HepG2 (cell line): Measurements from ENCODE around the gene DOCK3. TPM values are rescaled to one million over a fixed set of nuclear protein-coding genes. Genes with fewer than 3 reads are reported as not detected.

ENCODE experiments used
- ATAC-seq: fragments of 200-7000 bp; cut with Tn5 transposase; 3 replicates; pipeline ENCODE4 v1.9.1; 2020; ENCODE audit warnings: mild to moderate bottlenecking, moderate library complexity
- BruUV-seq: library from RNA; stranded (reverse); fragments of 400-500 nt; replicated peaks from 2 replicates; lab custom pipeline; 2021; lab: Mats Ljungman, UMichigan
- CTCF ChIA-PET: fragments of 300-600 bp; formaldehyde crosslinking; extraction: SDS; loops from one replicate; lab custom pipeline; 2021; ENCODE audit warnings: low total read pairs, inconsistent platforms, low intra/inter-chr PET ratio; lab: Yijun Ruan, JAX
- POLR2A ChIA-PET: fragments of 350-600 bp; sonication (Branson Sonifier 250); formaldehyde crosslinking; loops from one replicate; lab custom pipeline; 2020; ENCODE audit warnings: antibody characterized with exemption, inconsistent platforms; lab: Yijun Ruan, JAX
- DNase-seq: peaks from one replicate; pipeline ENCODE4 v3.0.0-alpha.2; 2015; ENCODE audit warnings: low spot score
- FAIRE-seq: peaks from 3 replicates; lab custom pipeline; 2011; peaks lifted over from hg19 to GRCh38; lab: Jason Lieb, UNC
- H2AFZ ChIP-seq: one replicate; pipeline ENCODE4 v1.6.1; 2011; ENCODE audit warnings: low read length, inconsistent platforms
- H3K27ac ChIP-seq: fragments of 300-600 bp; 3 replicates; pipeline ENCODE4 v1.8.0; 2011; ENCODE audit warnings: mixed run types, mild to moderate bottlenecking, mixed read lengths, low read length, inconsistent platforms; ENCODE audit not compliant: insufficient read depth; ENCODE audit errors: extremely low read length
- H3K27me3 ChIP-seq, 2 experiments: fragments of 200-600 bp in 1 of 2; 2 replicates in 1 of 2; 3 replicates in 1 of 2; pipeline versions ENCODE4 v1.6.0 to v1.8.0; 2011; ENCODE audit warnings: low read length in 2 of 2, mild to moderate bottlenecking in 2 of 2, moderate library complexity in 2 of 2, inconsistent platforms in 1 of 2; ENCODE audit not compliant: insufficient read depth in 2 of 2, control insufficient read depth in 1 of 2
- H3K36me3 ChIP-seq, 2 experiments: fragments of 200-600 bp in 1 of 2; replicated peaks in 1 of 2; 2 replicates in 1 of 2; 3 replicates in 1 of 2; pipeline versions ENCODE4 v1.5.1 to v1.8.0; 2011; ENCODE audit warnings: low read length in 2 of 2, inconsistent platforms in 1 of 2; ENCODE audit not compliant: insufficient read depth in 2 of 2, control insufficient read depth in 1 of 2
- H3K4me1 ChIP-seq: 2 replicates; pipeline ENCODE4 v1.5.1; 2012; ENCODE audit warnings: low read length, inconsistent platforms; ENCODE audit not compliant: insufficient read depth
- H3K4me2 ChIP-seq: 2 replicates; pipeline ENCODE4 v1.6.0; 2011; ENCODE audit warnings: low read depth, low read length, inconsistent platforms
- H3K4me3 ChIP-seq, 3 experiments: fragments of 200-600 bp in 1 of 3; sonication (generic), shearing (Covaris generic) in 1 of 3; replicated peaks in 1 of 3; 2 replicates each; pipeline ENCODE4 v1.5.1; 2011 to 2016; ENCODE audit warnings: low read length in 3 of 3, inconsistent platforms in 2 of 3, low read depth in 2 of 3, mild to moderate bottlenecking in 2 of 3, control low read depth in 1 of 3, mixed read lengths in 1 of 3; ENCODE audit not compliant: insufficient read depth in 1 of 3
- H3K79me2 ChIP-seq: one replicate; pipeline ENCODE4 v1.6.1; 2011; ENCODE audit warnings: low read length, inconsistent platforms; ENCODE audit not compliant: insufficient read depth
- H3K9ac ChIP-seq: 2 replicates; pipeline ENCODE4 v1.6.0; 2011; ENCODE audit warnings: mild to moderate bottlenecking, low read depth, low read length, inconsistent platforms; ENCODE audit not compliant: insufficient read depth
- H3K9me3 ChIP-seq: 2 replicates; pipeline ENCODE4 v1.5.1; 2012; ENCODE audit warnings: mild to moderate bottlenecking, low read length
- H4K20me1 ChIP-seq: 2 replicates; pipeline ENCODE4 v1.6.0; 2011; ENCODE audit warnings: inconsistent platforms, mild to moderate bottlenecking, low read length, moderate library complexity; ENCODE audit not compliant: insufficient read depth
- FIP1L1 ChIP-seq: fragments of 200-400 bp; formaldehyde crosslinking; IDR thresholded peaks from 2 replicates; pipeline ENCODE4 v1.6.1; 2018; ENCODE audit warnings: low read depth, mild to moderate bottlenecking, low read length, moderate library complexity, borderline replicate concordance; ENCODE audit not compliant: insufficient read depth
- GATAD1 ChIP-seq: IDR thresholded peaks from 2 replicates; pipeline ENCODE4 v1.6.1; 2016; ENCODE audit warnings: missing genetic modification reagents, missing compliant biosample characterization
- HCFC1 ChIP-seq: fragments of 150-350 bp; IDR thresholded peaks from 2 replicates; pipeline ENCODE4 v1.6.1; 2014; ENCODE audit warnings: low read depth, low read length
- HOXA7 ChIP-seq: sonication (generic); formaldehyde crosslinking; IDR thresholded peaks from 2 replicates; pipeline ENCODE4 v1.8.1; 2022; ENCODE audit warnings: mild to moderate bottlenecking, missing genetic modification reagents, moderate library complexity
- JDP2 ChIP-seq: sonication (generic); formaldehyde crosslinking; IDR thresholded peaks from 2 replicates; pipeline ENCODE4 v1.8.1; 2022; ENCODE audit warnings: missing genetic modification reagents, borderline replicate concordance
- MBD4 ChIP-seq: IDR thresholded peaks from 2 replicates; pipeline ENCODE4 v1.6.1; 2012; ENCODE audit warnings: low read length, inconsistent platforms, borderline replicate concordance
- PHF21A ChIP-seq: sonication (generic); formaldehyde crosslinking; IDR thresholded peaks from 2 replicates; pipeline ENCODE4 v1.5.0; 2020; ENCODE audit warnings: mild to moderate bottlenecking, missing genetic modification reagents
- RBM22 ChIP-seq: fragments of 200-400 bp; formaldehyde crosslinking; optimal IDR thresholded peaks from 2 replicates; pipeline ENCODE3; 2017; ENCODE audit warnings: mild to moderate bottlenecking, low read length, moderate library complexity
- SPEN ChIP-seq: sonication (generic); formaldehyde crosslinking; IDR thresholded peaks from 2 replicates; pipeline ENCODE4 v1.5.1; 2020; ENCODE audit warnings: low read depth, mild to moderate bottlenecking, missing genetic modification reagents
- TCF7 ChIP-seq: sonication (generic); IDR thresholded peaks from 2 replicates; pipeline ENCODE4 v1.6.1; 2016; ENCODE audit warnings: antibody characterized with exemption, low read depth
- ZBTB42 ChIP-seq: sonication (generic); formaldehyde crosslinking; IDR thresholded peaks from 2 replicates; pipeline ENCODE4 v1.5.0; 2020; ENCODE audit warnings: mild to moderate bottlenecking, missing genetic modification reagents
- ZMAT3 ChIP-seq: sonication (generic); formaldehyde crosslinking; conservative IDR thresholded peaks from 2 replicates; pipeline ENCODE4 v1.7.0; 2021; ENCODE audit warnings: missing genetic modification reagents
- ZNF225 ChIP-seq: sonication (generic); formaldehyde crosslinking; IDR thresholded peaks from 2 replicates; pipeline ENCODE4 v1.4.0; 2020; ENCODE audit warnings: mild to moderate bottlenecking, missing genetic modification reagents
- ZNF276 ChIP-seq: sonication (generic); formaldehyde crosslinking; IDR thresholded peaks from 2 replicates; pipeline ENCODE4 v1.4.0; 2020; ENCODE audit warnings: mild to moderate bottlenecking, low read depth, missing genetic modification reagents
- ZNF326 ChIP-seq: sonication (generic); formaldehyde crosslinking; IDR thresholded peaks from 2 replicates; pipeline ENCODE4 v1.4.0; 2020; ENCODE audit warnings: missing genetic modification reagents, borderline replicate concordance
- ZNF383 ChIP-seq: sonication (generic); formaldehyde crosslinking; IDR thresholded peaks from 2 replicates; pipeline ENCODE4 v1.4.0; 2020; ENCODE audit warnings: missing genetic modification reagents, mild to moderate bottlenecking, borderline replicate concordance
- ZNF557 ChIP-seq: sonication (generic); formaldehyde crosslinking; IDR thresholded peaks from 2 replicates; pipeline ENCODE4 v1.4.0; 2020; ENCODE audit warnings: missing genetic modification reagents
- ZNF558 ChIP-seq: sonication (generic); formaldehyde crosslinking; IDR thresholded peaks from 2 replicates; pipeline ENCODE4 v1.9.0; 2022; ENCODE audit warnings: mild to moderate bottlenecking, missing genetic modification reagents, borderline replicate concordance
- ZNF678 ChIP-seq: sonication (generic); formaldehyde crosslinking; IDR thresholded peaks from 2 replicates; pipeline ENCODE4 v1.4.0; 2020; ENCODE audit warnings: mild to moderate bottlenecking, missing genetic modification reagents
- WGBS: methylation state at CpG from one replicate; pipeline ENCODE4 v1.1.6; 2017; ENCODE audit warnings: low lambda C conversion rate; 5-methylcytosine and 5-hydroxymethylcytosine counted together
- in situ Hi-C: cut with HindIII; loops from 2 replicates; pipeline ENCODE4 v1.10.0; 2017; ENCODE audit warnings: low pct_unique_long_range_greater_than_20kb; ENCODE audit not compliant: extremely low pct_ligation_motif_present
- intact Hi-C: fragments of 100-400 bp; cut with micrococcal nuclease; formaldehyde crosslinking; loops from one replicate; pipeline ENCODE4 v1.10.0; 2022; ENCODE audit not compliant: unreplicated experiment
- polyA plus RNA-seq, 8 experiments: library from polyadenylated mRNA; depleted of rRNA in 3 of 8; stranded (reverse) in 7 of 8; unstranded in 1 of 8; fragments of >200 nt; fragmentation: Illumina TruSeq in 4 of 8; extraction: Trizol in 4 of 8; gene quantifications; 2 replicates each; pipeline versions ENCODE4 v1.2.1 to v1.2.3, GENCODE V29; 2011 to 2016; ENCODE audit warnings: low read depth in 4 of 8, missing spikeins in 1 of 8, mixed read lengths in 1 of 8; ENCODE audit not compliant: insufficient read depth in 1 of 8
- total RNA-seq, 5 experiments: library from RNA; depleted of rRNA; stranded (reverse); fragments of >200 nt; fragmentation: Illumina TruSeq; extraction: Trizol; gene quantifications; 2 replicates each; pipeline ENCODE4 v1.2.3, GENCODE V29; 2016; ENCODE audit warnings: low read depth in 1 of 5

The DOCK3 gene
- total and polyA plus RNA-seq, 2 of the 13 experiments (the other 11 are each of a cell fraction or from before 2014, with no cell fraction given), result not detected

- FAIRE-seq, result no peak
- ChIA-PET CTCF (no interaction called here), POLR2A (no interaction called here)
- no peak overlapping the region for H3K9ac ChIP-seq
- intact Hi-C loops, result no loop called here
- H3K4me2 ChIP-seq, result no peak overlapping the region
- peaks cover 10% of the 10 kb centered on the region; the same call in 1 of the 2 replicates for H3K9me3 ChIP-seq
- 29% methylated on average over 3 of the region's 3 CpGs for WGBS
- H3K27me3 ChIP-seq, result no peaks in the 10 kb centered on the region; a peak in 1 of 5 replicates
- ATAC-seq, result no peak
- no peaks in the 10 kb centered on the region for H3K36me3 ChIP-seq
- DNase-seq, result no peak
- H2AFZ ChIP-seq, result no peak overlapping the region
- no peak overlapping the region for H3K4me3 ChIP-seq
- BruUV-seq, result no TSS peak
- no peaks in the 10 kb centered on the region for H4K20me1 ChIP-seq
- TF ChIP-seq FIP1L1 (no peak), HOXA7 (no peak), MBD4 (no peak), ZMAT3 (CRISPR knock-in tag) (no peak), ZNF276 (no peak), TCF7 (no peak), ZNF383 (CRISPR knock-in tag) (no peak), HCFC1 (no peak), ZBTB42 (CRISPR knock-in tag) (no peak), ZNF557 (CRISPR knock-in tag) (no peak), ZNF225 (no peak), ZNF326 (CRISPR knock-in tag) (no peak), ZNF678 (no peak), PHF21A (no peak), RBM22 (no peak), JDP2 (CRISPR knock-in tag) (no peak), GATAD1 (no peak), SPEN (CRISPR knock-in tag) (no peak), ZNF558 (CRISPR knock-in tag) (no peak)
- no peak overlapping the region for H3K27ac ChIP-seq
- in situ Hi-C loops, result no loop called here
- no peaks in the 10 kb centered on the region for H3K4me1 ChIP-seq
- H3K79me2 ChIP-seq, result no peaks in the 10 kb centered on the region
These were observed 435.9 kb downstream of the DOCK3 start for GRCh38 chr3:51110586-51110985.
